ENCODE measurements around the gene CDC16.

CDC16 gene

DNA sequence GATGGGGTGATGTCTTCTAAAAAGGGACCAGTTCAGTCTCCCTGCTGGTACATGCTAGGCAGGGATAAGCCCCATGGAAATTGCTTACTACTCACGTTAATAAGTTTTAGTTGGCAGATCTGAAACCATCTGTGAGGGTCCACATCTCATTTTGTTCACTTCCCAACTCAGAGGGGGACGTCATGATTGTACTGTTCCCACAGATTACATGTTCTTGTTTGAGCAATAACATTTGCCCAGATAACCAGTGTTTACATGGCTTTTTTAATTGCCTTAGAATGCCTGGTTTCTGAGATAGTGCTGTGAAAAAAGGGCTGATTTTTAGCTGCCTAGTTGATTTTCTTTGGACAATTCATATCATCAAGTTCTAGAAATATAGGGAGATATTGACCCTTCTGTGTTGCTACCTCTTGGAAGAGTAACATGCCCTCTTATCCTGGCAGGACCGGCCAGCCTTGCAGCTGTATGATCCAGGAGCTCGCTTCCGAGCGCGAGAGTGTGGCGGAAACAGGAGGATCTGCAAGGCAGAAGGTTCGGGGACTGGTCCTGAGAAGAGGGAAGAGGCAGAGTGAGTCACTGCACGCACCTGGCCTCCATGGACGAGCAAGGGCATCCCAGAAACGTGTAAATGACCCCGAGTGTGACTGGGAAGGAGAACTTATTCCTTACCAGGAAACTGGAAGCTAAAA is 69.8 kb downstream of the CDC16 start:
- no peak for DNase-seq

GRCh38 chr13:114309086-114309485 is 74.4 kb downstream of the CDC16 start:
- DNase-seq: no peak

DNA sequence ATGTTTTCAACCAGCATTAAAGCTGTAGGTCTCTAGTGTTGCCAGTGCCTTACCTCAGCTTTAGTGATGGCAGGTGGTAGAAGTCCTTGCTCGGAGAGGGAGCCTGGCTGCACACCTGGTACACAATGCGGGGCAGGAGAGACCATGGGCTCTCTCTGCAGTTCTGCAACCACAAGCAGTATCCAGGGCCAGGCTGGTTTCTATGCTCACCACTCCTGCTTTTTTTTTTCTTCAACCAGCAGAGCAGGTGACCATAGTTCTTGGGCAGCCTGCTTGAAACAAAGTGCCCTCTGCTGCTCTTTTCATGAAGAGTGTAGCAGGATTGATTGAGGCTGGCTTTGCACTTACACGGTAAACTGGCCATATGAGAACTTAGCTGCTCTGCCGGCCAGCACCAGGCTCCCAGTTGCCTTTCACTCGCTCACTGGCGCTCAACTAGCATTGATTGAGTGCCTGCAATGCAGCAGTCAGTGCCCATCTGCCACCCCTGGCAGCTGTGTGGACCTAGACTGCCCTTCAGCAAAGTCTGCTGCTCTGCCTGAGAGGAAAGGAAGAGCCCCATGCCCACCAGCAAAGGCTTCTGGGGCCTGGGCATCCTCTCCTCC is 75.2 kb downstream of the CDC16 start:
- DNase-seq: no peak

DNA sequence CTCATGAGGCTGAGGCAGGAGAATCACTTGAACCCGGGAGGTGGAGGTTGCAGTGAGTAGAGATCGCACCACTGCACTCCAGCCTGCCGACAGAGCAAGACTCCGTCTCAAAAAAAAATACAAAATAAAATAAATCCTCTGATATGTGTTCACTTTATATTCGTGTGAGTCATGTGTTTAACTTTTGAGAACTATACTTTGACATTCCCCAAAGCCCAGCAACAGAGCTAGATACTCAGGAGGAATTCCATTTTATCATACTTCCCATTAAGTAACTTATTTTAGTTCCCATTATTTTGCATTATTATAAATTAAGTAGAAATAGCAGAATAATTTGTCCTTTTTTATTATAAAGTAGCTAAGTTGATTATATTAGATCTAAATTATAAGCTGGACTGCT is 76.3 kb downstream of the CDC16 start:
- no peak for DNase-seq

GRCh38 chr13:114311387-114311786 is 76.7 kb downstream of the CDC16 start:
- no peak for DNase-seq

DNA sequence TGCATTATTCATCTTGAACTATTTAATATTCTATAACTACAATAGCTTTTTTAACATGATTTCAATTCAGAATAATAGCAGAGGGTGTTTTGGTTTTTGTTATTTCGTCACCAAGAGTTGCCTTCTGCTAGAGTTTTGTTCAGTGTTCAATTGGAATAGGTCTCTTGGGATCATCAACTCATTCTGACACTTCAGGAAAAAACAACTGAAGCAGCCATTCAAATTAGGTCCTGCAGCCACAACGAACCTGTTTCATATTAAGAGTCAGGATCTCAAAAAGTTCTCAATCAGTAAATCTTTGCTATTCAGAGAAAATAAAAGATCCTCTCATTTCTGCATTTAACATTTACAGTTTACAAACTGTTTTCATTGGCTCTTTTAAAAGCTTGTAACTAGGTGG is 77.2 kb downstream of the CDC16 start:
- DNase-seq: no peak

- no peak for DNase-seq
Measured at GRCh38 chr13:114313061-114313860, 78.6 kb downstream of the CDC16 start.

GRCh38 chr13:114314074-114314912 is 79.6 kb downstream of the CDC16 start, which contains the start of gene CHAMP1:
TSS of gene CHAMP1 (plus strand) at chr13:114314503. CDS start at chr13:114323843, 9,340 bp downstream.
- DNase-seq: peak; percentile 91

DNA sequence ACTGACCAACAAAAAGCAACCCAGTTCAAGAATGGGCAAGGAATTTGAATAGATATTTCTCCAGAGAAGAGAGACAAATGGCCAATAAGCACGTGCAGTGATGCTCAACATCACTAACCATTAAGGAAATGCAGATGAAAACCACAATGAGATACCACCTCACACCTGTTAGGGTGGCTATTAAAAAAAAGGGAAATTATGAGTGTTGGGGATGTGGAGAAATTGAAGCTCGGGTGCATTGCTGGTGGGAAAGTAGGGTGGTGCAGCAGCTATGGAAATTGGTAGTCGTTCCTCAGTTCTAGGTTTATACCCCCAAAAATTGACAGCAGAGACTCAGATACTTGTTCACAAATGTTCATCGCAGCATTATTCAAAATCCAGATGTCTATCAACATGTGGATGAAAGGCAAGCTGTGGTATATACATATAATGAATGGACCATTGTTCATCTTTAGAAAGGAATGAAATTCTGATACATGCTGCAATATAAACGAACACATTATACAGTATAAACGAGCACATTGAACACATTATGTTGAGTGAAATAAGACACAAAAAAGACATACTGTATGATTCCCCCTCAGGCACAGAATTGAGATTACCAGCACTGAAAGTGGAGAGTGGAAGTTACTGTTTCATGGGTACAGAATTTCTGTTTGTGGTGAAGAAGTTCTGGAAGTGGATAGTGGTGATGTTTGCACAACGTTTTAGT is 80.5 kb downstream of the CDC16 start:
- no peak for DNase-seq

DNA sequence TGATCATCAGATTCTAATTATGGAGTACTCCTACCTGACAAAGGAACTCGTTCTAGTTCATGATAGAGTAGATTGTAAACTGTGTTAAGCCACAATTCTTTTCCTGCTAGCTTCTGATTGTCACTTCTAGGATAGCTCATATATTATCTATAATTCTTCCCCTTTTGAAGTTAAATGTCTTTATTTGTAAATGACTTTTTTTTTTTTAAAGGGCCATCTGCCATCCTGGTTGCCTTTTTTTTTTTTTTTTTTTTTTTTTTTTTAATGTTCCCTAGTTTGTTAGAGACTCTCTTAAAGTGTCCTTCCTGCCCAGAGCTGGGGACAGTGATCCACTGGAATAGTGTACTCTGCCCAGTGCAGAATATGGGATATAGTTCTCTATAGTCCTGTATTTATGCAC is 83.9 kb downstream of the CDC16 start:
- no peak for DNase-seq

DNA sequence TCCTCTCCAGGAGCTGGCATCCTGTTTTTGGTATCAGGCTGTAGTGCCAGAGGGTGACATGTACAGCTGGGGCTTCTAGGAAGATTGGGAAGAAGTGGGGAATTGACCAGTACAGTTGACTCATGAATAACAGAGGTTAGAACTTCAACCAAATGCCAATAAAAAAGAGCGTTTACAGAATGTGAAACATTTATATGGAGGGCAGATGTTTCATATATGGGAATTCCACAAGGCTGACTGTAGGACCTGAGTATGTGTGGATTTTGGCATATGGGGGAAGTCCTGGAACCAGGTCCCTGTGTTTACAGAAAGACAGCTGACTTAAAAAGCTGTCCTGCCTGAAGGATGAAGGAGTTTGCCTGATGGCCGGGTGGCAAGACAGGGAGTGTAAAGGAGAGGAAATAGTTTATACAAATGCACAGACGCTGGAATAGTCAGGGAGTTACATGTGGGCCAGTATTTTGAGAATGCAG is 84.8 kb downstream of the CDC16 start:
- DNase-seq: no peak

DNA sequence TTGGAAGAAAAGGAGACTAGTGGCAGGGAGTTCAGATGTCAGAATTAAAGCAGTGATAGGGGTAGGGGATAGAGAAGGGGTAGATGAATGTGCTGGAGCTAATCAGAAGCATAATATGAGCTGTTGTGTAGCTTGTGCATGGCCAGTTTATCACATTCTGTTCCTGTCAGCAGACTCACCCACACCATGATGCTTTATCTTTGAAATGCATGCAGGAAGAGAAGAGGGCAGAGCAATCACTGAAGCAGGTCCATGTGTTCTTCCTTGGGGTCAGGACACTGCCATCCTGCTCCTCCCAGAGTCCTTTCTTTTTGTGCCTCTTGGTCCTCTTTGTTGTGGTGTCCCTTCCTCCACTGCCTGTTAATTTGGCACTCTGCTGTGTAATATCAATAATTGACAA is 85.4 kb downstream of the CDC16 start:
- DNase-seq: no peak

- DNase-seq: no peak
Measured at GRCh38 chr13:114321256-114321655, 86.6 kb downstream of the CDC16 start.

All from GOT3 (cell line).